B cell (primary cell): ENCODE results near the gene ZBBX.

Experiments used
- CTCF ChIP-seq: fragments of 200-600 bp; IDR thresholded peaks from one replicate; pipeline ENCODE4 v1.8.0; 2022; ENCODE audit warnings: antibody characterized with exemption, mild to moderate bottlenecking
- EZH2 ChIP-seq: IDR thresholded peaks from 2 replicates; pipeline ENCODE4 v1.6.1; 2012; ENCODE audit warnings: borderline replicate concordance, low read depth, mild to moderate bottlenecking, moderate library complexity, low read length; ENCODE audit not compliant: insufficient read depth, poor library complexity, severe bottlenecking

- TF ChIP-seq CTCF (no peak), EZH2 (no peak)
Observed at GRCh38 chr3:167361306-167361705, 18.8 kb downstream of the ZBBX start.
